Bronchial epithelial cell (primary cell): ENCODE data around the gene TMEM248. TPM values are rescaled to one million over a fixed set of nuclear protein-coding genes. Genes with fewer than 3 reads are reported as not detected.
"Not testable (repeated sequence)": the region's sequence is repeated elsewhere in the genome, so short reads cannot be mapped to it uniquely, and the experiment has no call there.

ENCODE experiments used
- DNase-seq: peaks from one replicate; pipeline ENCODE4 v3.0.0-alpha.2; 2010; ENCODE audit warnings: low read depth
- FAIRE-seq: peaks from 2 replicates; lab custom pipeline; 2011; peaks lifted over from hg19 to GRCh38; lab: Jason Lieb, UNC
- H3K27me3 ChIP-seq: 2 replicates; pipeline ENCODE4 v1.5.1; 2011; ENCODE audit warnings: low read length; ENCODE audit not compliant: control insufficient read depth, insufficient read depth
- H3K36me3 ChIP-seq: 2 replicates; pipeline ENCODE4 v1.5.1; 2011; ENCODE audit warnings: low read length; ENCODE audit not compliant: control insufficient read depth, insufficient read depth
- H3K4me3 ChIP-seq: 2 replicates; pipeline ENCODE4 v1.5.1; 2011; ENCODE audit warnings: mild to moderate bottlenecking, low read depth, low read length, control low read depth
- CTCF ChIP-seq: IDR thresholded peaks from 2 replicates; pipeline ENCODE4 v1.5.1; 2011; ENCODE audit warnings: mild to moderate bottlenecking, moderate library complexity, low read length, control low read depth, inconsistent platforms; ENCODE audit not compliant: insufficient read depth, severe bottlenecking
- total RNA-seq: library from RNA; depleted of rRNA; stranded (reverse); fragments of >200 nt; gene quantifications from 2 replicates; pipeline ENCODE4 v1.2.1, GENCODE V29; 2014

Gene TMEM248
- total RNA-seq, 1 donor from 2014 or later: 45.3 TPM

GRCh38 chr7:66913118-66914037, 7.6 kb upstream of the TMEM248 start:
- no peak for TF ChIP-seq CTCF
- no peak overlapping the region for H3K4me3 ChIP-seq
- no peaks in the 10 kb centered on the region for H3K27me3 ChIP-seq
- no peak for FAIRE-seq
- DNase-seq: no peak
- H3K36me3 ChIP-seq: no peaks in the 10 kb centered on the region

- H3K27me3 ChIP-seq, FAIRE-seq, H3K36me3 ChIP-seq, DNase-seq, H3K4me3 ChIP-seq: not testable (repeated sequence)
These were observed 3.1 kb upstream of the TMEM248 start for GRCh38 chr7:66917904-66918303.

GRCh38 chr7:66919304-66919703, 1.7 kb upstream of the TMEM248 start:
- FAIRE-seq (no peak), DNase-seq (no peak)
- Histone ChIP-seq H3K27me3 (no peaks in the 10 kb centered on the region), H3K36me3 (peaks cover 1% of the 10 kb centered on the region), H3K4me3 (no peak overlapping the region)
- TF ChIP-seq CTCF: no peak

GRCh38 chr7:66919704-66920103, 1.3 kb upstream of the TMEM248 start:
- Histone ChIP-seq H3K36me3 (peaks cover 1% of the 10 kb centered on the region), H3K4me3 (no peak overlapping the region), H3K27me3 (no peaks in the 10 kb centered on the region)
- FAIRE-seq (no peak), DNase-seq (no peak)
- no peak for TF ChIP-seq CTCF

- peak overlapping the region; percentile 54 for H3K4me3 ChIP-seq
- no peak for DNase-seq
- peaks cover 1% of the 10 kb centered on the region for H3K36me3 ChIP-seq
- TF ChIP-seq CTCF: no peak
- FAIRE-seq: no peak
- H3K27me3 ChIP-seq: no peaks in the 10 kb centered on the region
These were observed 769 bp upstream of the TMEM248 start for GRCh38 chr7:66920256-66920655.

- no peak for TF ChIP-seq CTCF
- no peaks in the 10 kb centered on the region for H3K27me3 ChIP-seq
- peak; percentile 23 for DNase-seq
- peaks cover 1% of the 10 kb centered on the region for H3K36me3 ChIP-seq
- H3K4me3 ChIP-seq: peak overlapping the region; percentile 54
- no peak for FAIRE-seq
These were observed 432 bp downstream of the TMEM248 start for GRCh38 chr7:66921396-66921917.
